ENCODE measurements around the gene CLTCL1. TPM values are rescaled to one million over a fixed set of nuclear protein-coding genes. Genes with fewer than 3 reads are reported as not detected.

The CLTCL1 gene
- total RNA-seq, 6 experiments from 2014 or later = 3.5 to 6.6 (median 5.7) TPM

- no peak overlapping the region for H3K27ac ChIP-seq
- H3K9me3 ChIP-seq = no peaks in the 10 kb centered on the region
- no peak for ATAC-seq
- intact Hi-C loops (cut with DNase I) = no loop called here
- no peaks in the 10 kb centered on the region for H3K36me3 ChIP-seq
- DNase-seq = no peak
- no peak for TF ChIP-seq POLR2A (IDR thresholded peaks at IDR 0.05)
- TF ChIP-seq CTCF (IDR thresholded peaks at IDR 0.05) = no peak
- no peaks in the 10 kb centered on the region for H3K4me1 ChIP-seq
- WGBS (ENCODE audit: insufficient coverage, low coverage, low lambda C conversion rate, missing lambda C conversion rate) = 83% methylated on average over 2 of the region's 11 CpGs
- H3K4me3 ChIP-seq = no peak overlapping the region
- no peaks in the 10 kb centered on the region for H3K27me3 ChIP-seq
These were observed 69.1 kb downstream of the CLTCL1 start for GRCh38 chr22:19222242-19223005.

GRCh38 chr22:19220867-19221266, 70.7 kb downstream of the CLTCL1 start:
- H3K4me1 ChIP-seq = peaks cover 0 to 10% (median 0%) of the 10 kb centered on the region in 4 donors

GRCh38 chr22:19218541-19219233, 72.8 kb downstream of the CLTCL1 start:
- Histone ChIP-seq H3K4me3 (no peak overlapping the region), H3K27ac (no peak overlapping the region), H3K27me3 (no peaks in the 10 kb centered on the region), H3K36me3 (no peaks in the 10 kb centered on the region), H3K9me3 (no peaks in the 10 kb centered on the region), H3K4me1 (peaks cover 0 to 10% (median 0%) of the 10 kb centered on the region in 4 donors)
- intact Hi-C loops (cut with DNase I) = no loop called here
- TF ChIP-seq CTCF (IDR thresholded peaks at IDR 0.05) (no peak), POLR2A (IDR thresholded peaks at IDR 0.05) (no peak)
- WGBS (ENCODE audit: insufficient coverage, low coverage, low lambda C conversion rate, missing lambda C conversion rate) = 60% methylated on average over 2 of the region's 5 CpGs
- no peak for ATAC-seq
- DNase-seq = no peak

More at GRCh38 chr22:19220867-19221266, 70.7 kb downstream of the CLTCL1 start:
- H3K4me3 ChIP-seq = no peak overlapping the region
- H3K9me3 ChIP-seq = no peaks in the 10 kb centered on the region
- WGBS (ENCODE audit: insufficient coverage, low coverage, low lambda C conversion rate, missing lambda C conversion rate) = 89% methylated on average over 3 of the region's 3 CpGs
- no peak overlapping the region for H3K27ac ChIP-seq
- no peak for TF ChIP-seq CTCF (IDR thresholded peaks at IDR 0.05)
- no peak for TF ChIP-seq POLR2A (IDR thresholded peaks at IDR 0.05)
- no peaks in the 10 kb centered on the region for H3K36me3 ChIP-seq
- ATAC-seq (no peak), DNase-seq (no peak)
- intact Hi-C loops (cut with DNase I) = no loop called here
- H3K27me3 ChIP-seq = no peaks in the 10 kb centered on the region

GRCh38 chr22:19216579-19216978, 74.9 kb downstream of the CLTCL1 start:
- Histone ChIP-seq H3K4me3 (no peak overlapping the region), H3K27ac (no peak overlapping the region), H3K27me3 (no peaks in the 10 kb centered on the region), H3K9me3 (no peaks in the 10 kb centered on the region), H3K36me3 (no peaks in the 10 kb centered on the region), H3K4me1 (peaks cover 0 to 10% (median 0%) of the 10 kb centered on the region in 4 donors)
- ATAC-seq (peak; percentile 48 to 79 (median 64)), DNase-seq (no peak)
- TF ChIP-seq CTCF (IDR thresholded peaks at IDR 0.05) (no peak), POLR2A (IDR thresholded peaks at IDR 0.05) (no peak)
- intact Hi-C loops (cut with DNase I) = no loop called here
- WGBS (ENCODE audit: insufficient coverage, low coverage, low lambda C conversion rate, missing lambda C conversion rate) = 62% methylated on average over 4 of the region's 5 CpGs

All from right lobe of liver (tissue), 6 donors.